GM23338 (cell line): Measurements from ENCODE around the gene AHI1. TPM values are rescaled to one million over a fixed set of nuclear protein-coding genes. Genes with fewer than 3 reads are reported as not detected.

Experiments used
- ATAC-seq: fragments of 200-7000 bp; cut with Tn5 transposase; 3 replicates; pipeline ENCODE4 v1.9.1; 2020
- DNase-seq: peaks from one replicate; pipeline ENCODE4 v3.0.0-alpha.2; 2015; ENCODE audit warnings: low spot score
- H2AFZ ChIP-seq: fragments of 200-600 bp; sonication (generic); 2 replicates; pipeline ENCODE4 v1.8.0; 2016; ENCODE audit warnings: antibody characterized with exemption, mild to moderate bottlenecking, moderate library complexity
- H3F3A ChIP-seq: fragments of 200-600 bp; sonication (generic); replicated peaks from 2 replicates; pipeline ENCODE4 v1.8.0; 2017; ENCODE audit warnings: antibody characterized with exemption, mixed run types, low read depth
- H3K27ac ChIP-seq: fragments of 200-600 bp; sonication (generic); 2 replicates; pipeline ENCODE4 v1.6.1; 2016; ENCODE audit warnings: low read depth
- H3K27me3 ChIP-seq: fragments of 200-600 bp; sonication (generic); 2 replicates; pipeline ENCODE4 v1.8.0; 2016; ENCODE audit warnings: mild to moderate bottlenecking, mixed run types, moderate library complexity; ENCODE audit not compliant: insufficient read depth
- H3K36me3 ChIP-seq: fragments of 200-600 bp; sonication (generic); 2 replicates; pipeline ENCODE4 v1.8.0; 2016; ENCODE audit warnings: mild to moderate bottlenecking; ENCODE audit not compliant: insufficient read depth
- H3K4me1 ChIP-seq: fragments of 200-600 bp; sonication (generic); 2 replicates; pipeline ENCODE4 v1.8.0; 2016; ENCODE audit warnings: mild to moderate bottlenecking, moderate library complexity; ENCODE audit not compliant: insufficient read depth
- H3K4me2 ChIP-seq: fragments of 200-600 bp; sonication (generic); 2 replicates; pipeline ENCODE4 v1.7.1; 2017; ENCODE audit warnings: mixed run types
- H3K4me3 ChIP-seq: fragments of 200-600 bp; sonication (generic); 2 replicates; pipeline ENCODE4 v1.6.1; 2016; ENCODE audit warnings: mixed run types
- H3K79me2 ChIP-seq: fragments of 200-600 bp; sonication (generic); replicated peaks from 2 replicates; pipeline ENCODE4 v1.8.0; 2017; ENCODE audit warnings: mild to moderate bottlenecking; ENCODE audit not compliant: insufficient read depth
- H3K9me2 ChIP-seq: fragments of 200-600 bp; sonication (generic); 2 replicates; pipeline ENCODE4 v1.8.0; 2017; ENCODE audit not compliant: insufficient read depth
- H4K20me1 ChIP-seq: fragments of 200-600 bp; sonication (generic); replicated peaks from 2 replicates; pipeline ENCODE4 v1.8.0; 2017; ENCODE audit warnings: mild to moderate bottlenecking; ENCODE audit not compliant: insufficient read depth
- H3K27ac Mint-ChIP-seq: 2 replicates; pipeline ENCODE4 v1.8.0; 2020; ENCODE audit warnings: inconsistent platforms, mild to moderate bottlenecking, moderate library complexity, mixed read lengths
- H3K27me3 Mint-ChIP-seq: 3 replicates; pipeline ENCODE4 v1.8.0; 2022; ENCODE audit warnings: low read depth, mild to moderate bottlenecking, moderate library complexity, mixed read lengths, inconsistent platforms; ENCODE audit not compliant: insufficient read depth, poor library complexity
- H3K36me3 Mint-ChIP-seq: 3 replicates; pipeline ENCODE4 v1.8.0; 2021; ENCODE audit warnings: low read depth, mild to moderate bottlenecking, inconsistent platforms, moderate library complexity, mixed read lengths
- H3K4me1 Mint-ChIP-seq: 3 replicates; pipeline ENCODE4 v1.8.0; 2020; ENCODE audit warnings: mild to moderate bottlenecking, inconsistent platforms, mixed read lengths
- H3K4me3 Mint-ChIP-seq: 3 replicates; pipeline ENCODE4 v1.8.0; 2021; ENCODE audit warnings: moderate library complexity, mild to moderate bottlenecking, inconsistent platforms, mixed read lengths
- H3K9me3 Mint-ChIP-seq: 3 replicates; pipeline ENCODE4 v1.8.0; 2020; ENCODE audit warnings: moderate library complexity, mild to moderate bottlenecking, inconsistent platforms, mixed read lengths
- CTCF ChIP-seq, 2 experiments: fragments of 200-600 bp in 1 of 2; sonication (generic) in 1 of 2; conservative IDR thresholded peaks; 2 replicates each; pipeline versions ENCODE4 v1.5.1 to v1.6.1; 2016 to 2017; ENCODE audit warnings: antibody characterized with exemption in 2 of 2, low read depth in 2 of 2, mild to moderate bottlenecking in 2 of 2, moderate library complexity in 1 of 2
- ETS1 ChIP-seq: IDR thresholded peaks from 2 replicates; pipeline ENCODE4 v1.6.1; 2016; ENCODE audit warnings: antibody characterized with exemption
- EZH2 ChIP-seq: fragments of 200-600 bp; sonication (generic); IDR thresholded peaks from one replicate; pipeline ENCODE4 v1.8.0; 2017; ENCODE audit warnings: antibody characterized with exemption, mild to moderate bottlenecking, low read depth; ENCODE audit not compliant: unreplicated experiment
- JUNB ChIP-seq: IDR thresholded peaks from one replicate; pipeline ENCODE4 v1.6.1; 2016; ENCODE audit warnings: antibody characterized with exemption; ENCODE audit not compliant: unreplicated experiment
- POLR2AphosphoS5 ChIP-seq: IDR thresholded peaks from 2 replicates; pipeline ENCODE4 v1.6.1; 2016; ENCODE audit warnings: antibody characterized with exemption, low read depth
- ZNF331 ChIP-seq: fragments of 250-450 bp; sonication (Bioruptor Pico); IDR thresholded peaks from 2 replicates; pipeline ENCODE4 v1.5.0; 2020; ENCODE audit warnings: low read depth, mild to moderate bottlenecking, moderate library complexity
- ZNF462 ChIP-seq: fragments of 250-450 bp; sonication (Bioruptor Pico); IDR thresholded peaks from 2 replicates; pipeline ENCODE4 v1.5.0; 2020; ENCODE audit warnings: mild to moderate bottlenecking, moderate library complexity
- polyA plus RNA-seq: library from polyadenylated mRNA; unstranded; fragments of >200 nt; fragmentation: Nextera tagmentation; extraction: Ambion mirVana; gene quantifications from 2 replicates; pipeline ENCODE4 v1.2.1, GENCODE V29; 2016
- total RNA-seq: library from RNA; depleted of rRNA; stranded (reverse); fragments of >200 nt; shearing (Covaris generic); gene quantifications from 2 replicates; pipeline ENCODE4 v1.2.3, GENCODE V29; 2014

The AHI1 gene
- total and polyA plus RNA-seq, 2 experiments from 2014 or later, result 19.8 to 72.9 TPM

GRCh38 chr6:135334169-135334568 is 163.4 kb downstream of the AHI1 start (continued):
- TF ChIP-seq ZNF462 (CRISPR knock-in tag), result no peak

GRCh38 chr6:135331002-135331401 is 166.5 kb downstream of the AHI1 start:
- Histone ChIP-seq H3K9me2 (no peaks in the 10 kb centered on the region), H3K36me3 (no peaks in the 10 kb centered on the region), H3K27ac (no peak overlapping the region), H3K4me2 (no peak overlapping the region), H3K4me3 (no peak overlapping the region), H3K79me2 (no peaks in the 10 kb centered on the region), H3K4me1 (no peaks in the 10 kb centered on the region), H3F3A (no peaks in the 10 kb centered on the region), H2AFZ (no peak overlapping the region), H3K27me3 (no peaks in the 10 kb centered on the region), H4K20me1 (no peaks in the 10 kb centered on the region)
- no peak overlapping the region for H3K4me3 Mint-ChIP-seq
- TF ChIP-seq EZH2 (no peak), CTCF (conservative IDR thresholded peaks at IDR 0.05; ENCODE audit: low read depth in 2 of 2) (no peak), ZNF331 (CRISPR knock-in tag) (no peak), POLR2AphosphoS5 (no peak), JUNB (no peak), ETS1 (no peak)
- no peaks in the 10 kb centered on the region for H3K4me1 Mint-ChIP-seq
- H3K27ac Mint-ChIP-seq, result no peak overlapping the region
- DNase-seq (no peak), ATAC-seq (no peak)
- H3K27me3 Mint-ChIP-seq, result no peaks in the 10 kb centered on the region
- H3K36me3 Mint-ChIP-seq, result no peaks in the 10 kb centered on the region
- H3K9me3 Mint-ChIP-seq, result no peaks in the 10 kb centered on the region
